Measurements from ENCODE around the gene KLC1.

Gene KLC1

GRCh38 chr14:103735815-103736545, 107.0 kb downstream of the KLC1 start:
- ATAC-seq (no peak), DNase-seq (no peak)

DNA sequence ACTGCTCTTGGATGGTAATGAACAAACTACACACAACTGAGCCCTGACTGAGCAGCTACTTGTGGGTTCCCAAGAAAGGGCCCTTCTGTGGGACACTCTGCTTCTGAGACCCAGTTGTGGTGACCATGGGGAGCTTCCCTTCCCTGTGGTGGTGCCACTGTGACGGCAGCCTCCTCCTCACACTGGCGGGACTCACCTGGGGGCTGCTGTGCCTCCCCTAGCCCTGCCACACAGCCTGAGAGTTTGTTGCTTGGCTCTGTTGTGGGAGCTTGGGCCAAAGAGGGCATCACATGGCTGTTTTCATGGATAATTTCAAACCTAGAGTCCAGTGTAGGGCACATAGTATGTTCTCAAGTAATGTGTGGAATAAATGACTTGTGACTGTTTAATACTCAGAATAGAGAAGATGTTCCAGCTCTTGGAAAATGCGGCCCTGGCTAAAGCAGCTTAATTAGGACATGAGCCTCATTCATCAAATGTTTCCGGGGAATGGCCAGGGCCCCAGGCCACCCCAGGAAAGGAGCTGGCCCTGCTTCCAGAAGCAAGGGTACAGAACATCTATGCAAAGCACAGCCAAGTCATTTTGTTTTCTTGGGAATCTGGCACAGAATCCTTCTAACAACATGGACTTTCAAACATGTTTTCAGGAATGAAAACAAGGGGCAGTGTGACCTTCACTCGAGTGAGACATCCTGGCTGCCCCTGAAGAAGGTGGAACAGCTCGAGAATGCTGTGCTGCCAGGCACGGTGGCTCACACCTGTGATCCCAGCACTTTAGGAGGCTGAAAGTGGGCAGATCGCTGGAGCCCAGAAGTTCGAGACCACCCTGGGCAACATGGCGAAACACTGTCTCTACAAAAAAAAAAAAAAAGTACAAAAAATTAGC, 107.8 kb downstream of the KLC1 start:
- no peak for DNase-seq
- no peak for ATAC-seq

- ATAC-seq (no peak), DNase-seq (no peak)
These were observed 108.5 kb downstream of the KLC1 start for GRCh38 chr14:103737432-103738045.

- DNase-seq (no peak), ATAC-seq (no peak)
These were observed 109.2 kb downstream of the KLC1 start for GRCh38 chr14:103738166-103738565.

DNA sequence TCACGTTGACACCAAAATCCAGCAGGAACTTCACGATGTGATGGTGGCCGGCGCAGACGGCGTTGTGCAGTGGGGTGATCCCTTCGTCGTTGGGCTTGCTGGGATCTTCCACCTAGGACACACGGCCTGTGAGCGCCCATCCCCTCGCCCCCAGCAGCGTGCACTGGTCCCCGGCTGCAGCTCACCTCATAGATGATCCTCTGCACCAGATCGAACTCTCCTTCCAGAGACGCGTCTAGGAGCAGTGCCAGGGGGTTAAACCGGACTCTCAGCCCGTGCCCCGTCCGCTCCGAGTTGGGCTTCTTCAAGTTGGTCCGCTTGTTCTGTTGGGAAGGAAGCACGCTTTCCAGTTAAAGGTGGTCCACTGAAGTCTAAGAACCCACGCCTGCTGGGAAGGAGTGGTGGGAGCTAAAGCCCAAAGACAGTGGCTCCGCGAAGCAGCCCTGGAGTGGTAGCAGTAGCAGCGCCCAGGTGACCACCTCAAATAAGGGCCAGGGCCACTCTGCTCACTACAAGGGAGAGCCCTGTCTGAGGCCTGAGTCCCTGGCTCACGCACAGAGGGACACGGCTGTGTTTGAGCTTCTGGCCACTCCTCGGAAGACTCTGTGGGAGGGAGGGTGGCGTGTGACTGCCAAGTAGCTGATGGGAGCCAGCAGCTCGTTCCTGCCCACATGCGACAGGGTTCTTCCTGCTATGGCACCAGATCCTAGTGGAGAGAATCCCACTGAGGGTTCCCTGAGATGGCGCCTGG, 109.9 kb downstream of the KLC1 start:
- DNase-seq (no peak), ATAC-seq (no peak)

GRCh38 chr14:103739466-103739792, 110.4 kb downstream of the KLC1 start:
- no peak for DNase-seq
- ATAC-seq: no peak

DNA sequence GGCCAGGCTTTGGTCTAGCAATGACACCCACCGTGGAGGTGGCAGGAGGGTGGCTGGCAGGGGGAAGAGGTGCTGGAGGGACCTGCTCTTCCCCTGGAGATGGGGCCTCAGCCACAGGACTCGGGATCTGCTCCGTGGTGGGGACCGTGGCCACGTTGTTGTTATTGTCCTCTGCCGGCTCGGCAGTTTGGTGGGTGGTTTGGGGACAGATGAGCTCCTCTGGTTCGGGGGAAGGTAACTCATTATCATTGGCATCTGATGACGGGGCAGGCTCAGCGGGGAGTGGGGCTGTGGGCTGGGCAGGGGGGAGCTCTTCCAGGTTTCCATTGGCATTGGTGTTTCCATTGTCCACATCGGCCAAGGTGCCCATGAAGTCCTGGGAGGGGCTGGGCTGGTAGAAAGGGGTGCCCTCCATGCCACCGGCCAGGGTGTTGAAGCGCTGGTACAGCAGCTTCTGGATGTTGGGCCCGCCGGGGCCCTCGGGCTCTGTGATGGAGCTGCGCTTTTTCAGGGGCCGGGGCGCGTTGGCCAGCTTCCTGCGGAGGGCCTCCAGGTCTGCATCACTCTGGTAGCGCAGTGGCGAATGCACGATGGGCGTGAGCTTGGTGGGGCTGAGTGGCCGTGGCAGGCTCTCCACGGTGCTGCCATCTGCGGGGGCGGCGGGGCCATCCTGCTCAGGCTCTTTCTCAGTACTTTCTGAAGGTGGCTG, 110.9 kb downstream of the KLC1 start:
- ATAC-seq: no peak
- DNase-seq: no peak

DNA sequence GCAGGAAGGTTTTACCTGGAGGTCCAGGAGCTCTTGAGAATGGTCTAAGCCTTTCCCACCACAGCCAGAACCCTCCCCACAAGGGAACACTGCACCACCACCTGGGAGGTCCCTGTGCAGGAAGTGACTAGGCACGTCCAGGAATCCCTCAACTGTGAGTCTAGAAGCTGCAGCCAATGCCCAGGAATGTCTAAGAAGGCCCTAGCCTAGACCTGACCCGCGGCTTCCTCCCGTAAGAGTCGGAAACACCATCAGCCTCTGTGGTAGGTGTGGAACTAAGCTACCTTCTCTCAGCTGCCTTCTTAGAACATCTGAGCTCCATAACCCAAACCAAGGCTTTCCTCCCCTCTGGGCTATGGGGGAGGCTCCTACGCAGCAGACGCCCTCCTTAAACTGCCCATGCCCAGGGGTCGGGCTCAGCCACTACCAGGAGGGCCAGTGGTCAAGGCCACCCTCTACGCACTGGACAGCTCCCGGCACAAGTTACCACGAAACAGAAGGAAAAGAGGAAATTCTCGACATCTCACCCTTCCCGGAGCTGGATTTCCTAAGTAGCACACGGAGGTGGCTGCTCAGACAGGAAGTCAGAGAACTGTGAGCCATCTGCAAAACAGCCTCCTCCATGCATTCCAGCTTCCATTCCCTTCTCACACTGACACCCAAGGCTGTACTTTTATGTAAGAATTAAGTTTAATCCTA, 112.1 kb downstream of the KLC1 start:
- ATAC-seq (no peak), DNase-seq (no peak)

DNA sequence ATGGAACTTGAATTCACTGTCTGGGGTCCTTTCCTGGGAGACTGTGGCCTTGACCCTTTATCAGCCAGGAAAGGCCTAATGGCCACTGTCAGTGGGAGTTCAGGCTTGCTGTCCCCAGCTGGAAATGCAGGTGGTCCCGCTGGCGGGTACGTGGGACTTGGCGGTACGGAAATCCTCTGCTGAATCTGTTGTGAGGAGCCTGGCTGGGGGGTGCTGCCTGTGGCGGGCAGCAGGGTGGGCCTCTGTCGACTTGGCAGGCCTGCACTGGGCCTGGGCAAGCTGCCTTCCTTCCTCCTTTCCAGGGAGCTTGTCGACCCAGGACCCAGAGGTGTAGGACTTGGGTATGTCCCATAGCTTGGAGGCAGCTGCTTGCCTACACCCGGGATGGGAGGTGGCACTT, 112.9 kb downstream of the KLC1 start:
- DNase-seq (no peak), ATAC-seq (no peak)

DNA sequence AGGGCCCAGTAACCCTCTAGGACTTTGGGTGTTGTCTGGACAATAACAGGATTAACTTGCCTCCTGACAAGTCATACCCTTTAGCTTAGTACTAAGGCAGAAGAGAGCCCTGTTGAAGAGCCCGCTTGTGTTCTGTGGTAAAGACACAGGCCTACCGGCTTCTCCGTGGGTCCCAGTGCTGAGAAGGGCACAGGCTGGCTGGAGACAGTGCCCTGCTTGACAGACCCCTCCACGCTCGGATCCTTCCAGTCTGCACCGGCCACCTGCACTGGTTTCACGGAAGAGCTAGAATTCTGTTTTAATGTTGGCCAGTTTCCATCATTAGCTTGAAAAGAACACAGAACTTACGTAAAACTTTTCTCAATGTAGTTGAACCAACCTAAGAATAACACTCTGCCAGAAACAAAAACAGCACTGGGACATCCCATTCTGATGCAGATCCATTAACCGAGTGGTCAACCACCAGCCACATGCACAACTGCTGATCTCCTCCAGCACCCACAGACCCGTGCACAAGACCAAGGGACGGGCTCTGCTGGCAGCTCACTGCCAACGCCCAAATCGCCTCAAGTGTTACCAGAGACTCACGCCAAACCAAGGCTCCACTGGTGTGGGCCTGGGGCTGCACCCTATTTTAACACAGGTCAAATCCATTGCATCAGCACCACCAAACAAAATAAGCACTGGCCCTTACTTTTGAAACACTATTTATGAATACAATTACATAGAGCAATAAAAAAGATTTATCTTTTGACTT, 113.7 kb downstream of the KLC1 start:
- DNase-seq (no peak), ATAC-seq (no peak)

DNA sequence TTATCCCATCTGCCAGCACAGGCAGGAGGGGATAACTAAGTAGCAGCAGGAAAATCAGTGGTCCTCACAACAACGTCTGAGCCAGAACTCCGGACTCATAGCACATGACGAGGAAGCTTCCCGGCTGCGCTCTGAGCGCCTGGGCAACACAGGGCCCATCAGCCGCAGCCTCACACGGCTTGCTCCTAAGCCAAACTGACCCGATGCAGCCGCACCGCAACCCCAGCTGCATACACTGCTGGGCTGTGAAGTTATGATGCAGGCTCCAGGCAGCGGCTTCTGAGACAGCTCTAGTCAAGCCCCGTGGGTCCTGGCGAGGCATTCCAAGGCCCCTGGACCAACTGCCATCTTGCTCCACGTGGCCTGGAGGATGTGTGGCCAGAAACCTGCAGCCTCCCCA, 114.7 kb downstream of the KLC1 start:
- no peak for ATAC-seq
- DNase-seq: no peak

DNA sequence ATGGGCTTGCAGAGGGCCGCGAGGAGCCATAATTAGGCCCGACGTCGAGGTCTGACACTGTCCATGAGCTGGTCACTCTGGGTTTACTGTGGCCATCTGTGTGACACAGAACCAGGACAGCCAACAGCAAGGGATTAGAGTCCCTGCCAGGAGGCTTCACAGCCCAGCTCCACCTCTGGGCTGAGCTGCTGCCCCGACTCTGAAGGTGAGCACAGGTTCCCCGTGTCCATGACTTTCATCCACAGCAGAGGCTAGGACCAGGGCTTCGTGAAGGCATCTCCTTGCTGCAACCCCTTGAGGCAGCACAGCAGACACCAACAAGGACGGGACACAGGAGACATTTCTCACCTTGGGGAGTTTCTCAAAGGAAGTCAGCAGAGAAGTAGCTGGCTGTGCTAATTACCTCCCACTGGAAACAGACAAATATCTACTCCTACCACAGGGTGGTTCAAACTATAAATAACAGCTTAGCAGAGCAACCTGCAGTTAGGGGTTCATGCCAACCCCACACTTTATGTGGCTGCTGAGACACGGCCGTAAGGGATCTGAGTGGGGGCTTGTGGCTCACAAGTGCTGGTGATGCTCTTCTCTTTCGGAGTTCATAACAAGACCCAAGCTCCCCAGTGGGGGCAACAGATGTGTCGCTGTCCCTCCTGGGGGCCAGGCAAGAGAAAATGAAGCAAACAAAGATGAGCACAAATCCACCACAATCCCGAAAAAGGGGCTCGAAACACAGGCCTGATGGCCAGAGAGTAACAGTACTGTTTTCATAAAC, 115.8 kb downstream of the KLC1 start:
- no peak for ATAC-seq

DNA sequence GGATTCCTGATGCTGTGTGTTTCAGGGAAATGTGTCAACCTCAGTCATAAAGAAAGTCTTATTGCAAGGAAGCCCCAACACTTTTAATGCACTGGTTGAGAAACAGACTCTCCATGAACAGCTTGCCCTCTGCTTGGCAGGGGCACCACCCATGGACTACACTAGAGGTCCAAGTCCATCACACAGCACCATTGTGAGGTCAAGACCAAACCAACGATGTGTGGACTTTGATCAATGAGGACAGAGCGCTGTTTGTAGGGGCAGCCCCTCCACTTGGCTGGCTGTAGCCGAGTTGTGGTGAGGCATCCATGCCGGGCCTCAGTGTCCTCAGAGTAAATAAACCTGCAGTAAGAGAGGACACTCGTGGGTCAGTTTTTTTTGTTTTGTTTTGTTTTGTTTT, 116.4 kb downstream of the KLC1 start:
- no peak for ATAC-seq

More for the DNA sequence above, 115.8 kb downstream of the KLC1 start:
- DNase-seq: no peak

GRCh38 chr14:103746701-103747100, 117.7 kb downstream of the KLC1 start:
- DNase-seq (no peak), ATAC-seq (no peak)

More for the DNA sequence above, 116.4 kb downstream of the KLC1 start:
- DNase-seq: no peak

DNA sequence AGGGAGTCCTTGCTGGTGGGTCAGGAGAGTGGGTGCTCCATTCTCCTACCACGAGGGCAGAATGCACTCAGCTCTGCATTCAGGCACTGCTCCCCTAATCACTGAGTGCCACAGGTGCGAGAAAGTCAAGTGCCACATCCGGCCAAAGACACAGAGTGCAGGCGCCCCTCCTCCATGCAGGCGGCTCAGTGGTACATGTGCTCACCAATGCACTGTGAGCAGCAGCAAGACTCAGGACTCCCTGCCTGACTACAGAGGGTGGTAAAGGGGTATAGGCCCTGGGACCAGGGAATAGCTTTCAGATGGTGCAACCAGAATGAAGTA, 119.5 kb downstream of the KLC1 start:
- ATAC-seq (peak; percentile 93), DNase-seq (peak; percentile 56)

- ATAC-seq (no peak), DNase-seq (no peak)
These were observed 120.4 kb downstream of the KLC1 start for GRCh38 chr14:103749452-103749851.

GRCh38 chr14:103749860-103750259, 120.8 kb downstream of the KLC1 start:
- ATAC-seq (no peak), DNase-seq (no peak)
